ENCODE measurements around the gene MEIOB. TPM values are rescaled to one million over a fixed set of nuclear protein-coding genes. Genes with fewer than 3 reads are reported as not detected.

MEIOB gene
- total RNA-seq, 1 experiment from 2014 or later: 0.62 TPM

GRCh38 chr16:1912215-1912543 lies 40.2 kb upstream of the MEIOB start:
- no peak overlapping the region for H3K27ac ChIP-seq (ENCODE audit: low read depth, low read length, poor library complexity, severe bottlenecking)
- ChIA-PET CTCF (no interaction called here), POLR2A (ENCODE audit: low non-redundant PET) (no interaction called here)
- BruUV-seq (replicated peaks): no TSS peak
- H3K36me3 ChIP-seq (ENCODE audit: insufficient read depth, low read length, poor library complexity, severe bottlenecking): no peaks in the 10 kb centered on the region
- H3K4me1 ChIP-seq (ENCODE audit: insufficient read depth, low read length, poor library complexity, severe bottlenecking): no peaks in the 10 kb centered on the region
- no peaks in the 10 kb centered on the region for H3K9me3 ChIP-seq (ENCODE audit: low read depth, low read length, poor library complexity, severe bottlenecking)
- intact Hi-C loops (cut with micrococcal nuclease; ENCODE audit: unreplicated experiment): no loop called here
- H3K4me3 ChIP-seq (ENCODE audit: low read depth, low read length, poor library complexity, severe bottlenecking): no peak overlapping the region
- peaks cover 20% of the 10 kb centered on the region for H3K27me3 ChIP-seq (replicated peaks; ENCODE audit: insufficient read depth, low read depth, low read length, poor library complexity)
- no peak for TF ChIP-seq CTCF (conservative IDR thresholded peaks at IDR 0.05; ENCODE audit: low read depth, low read length)
- no peak for TF ChIP-seq EZH2 (IDR thresholded peaks at IDR 0.05; ENCODE audit: borderline replicate concordance, low read depth, low read length, poor library complexity, severe bottlenecking)
- DNase-seq (ENCODE audit: low spot score): no peak

- no peaks in the 10 kb centered on the region for H3K4me1 ChIP-seq (ENCODE audit: insufficient read depth, low read length, poor library complexity, severe bottlenecking)
- TF ChIP-seq EZH2 (IDR thresholded peaks at IDR 0.05; ENCODE audit: borderline replicate concordance, low read depth, low read length, poor library complexity, severe bottlenecking): no peak
- no peak for TF ChIP-seq CTCF (conservative IDR thresholded peaks at IDR 0.05; ENCODE audit: low read depth, low read length)
- POLR2A ChIA-PET (ENCODE audit: low non-redundant PET): interaction anchor here (0.7 kb wide), 1 partner anchor 15 kb away, joined by 15 read pairs; no protein-coding TSS in a partner anchor
- no peak overlapping the region for H3K4me3 ChIP-seq (ENCODE audit: low read depth, low read length, poor library complexity, severe bottlenecking)
- no peaks in the 10 kb centered on the region for H3K36me3 ChIP-seq (ENCODE audit: insufficient read depth, low read length, poor library complexity, severe bottlenecking)
- no peak for DNase-seq (ENCODE audit: low spot score)
- no peak overlapping the region for H3K27ac ChIP-seq (ENCODE audit: low read depth, low read length, poor library complexity, severe bottlenecking)
- CTCF ChIA-PET: no interaction called here
- intact Hi-C loops (cut with micrococcal nuclease; ENCODE audit: unreplicated experiment): no loop called here
- no peaks in the 10 kb centered on the region for H3K9me3 ChIP-seq (ENCODE audit: low read depth, low read length, poor library complexity, severe bottlenecking)
- peaks cover 14% of the 10 kb centered on the region for H3K27me3 ChIP-seq (replicated peaks; ENCODE audit: insufficient read depth, low read depth, low read length, poor library complexity)
- BruUV-seq (replicated peaks): no TSS peak
Measured at GRCh38 chr16:1911467-1912214, 39.7 kb upstream of the MEIOB start.

DNA sequence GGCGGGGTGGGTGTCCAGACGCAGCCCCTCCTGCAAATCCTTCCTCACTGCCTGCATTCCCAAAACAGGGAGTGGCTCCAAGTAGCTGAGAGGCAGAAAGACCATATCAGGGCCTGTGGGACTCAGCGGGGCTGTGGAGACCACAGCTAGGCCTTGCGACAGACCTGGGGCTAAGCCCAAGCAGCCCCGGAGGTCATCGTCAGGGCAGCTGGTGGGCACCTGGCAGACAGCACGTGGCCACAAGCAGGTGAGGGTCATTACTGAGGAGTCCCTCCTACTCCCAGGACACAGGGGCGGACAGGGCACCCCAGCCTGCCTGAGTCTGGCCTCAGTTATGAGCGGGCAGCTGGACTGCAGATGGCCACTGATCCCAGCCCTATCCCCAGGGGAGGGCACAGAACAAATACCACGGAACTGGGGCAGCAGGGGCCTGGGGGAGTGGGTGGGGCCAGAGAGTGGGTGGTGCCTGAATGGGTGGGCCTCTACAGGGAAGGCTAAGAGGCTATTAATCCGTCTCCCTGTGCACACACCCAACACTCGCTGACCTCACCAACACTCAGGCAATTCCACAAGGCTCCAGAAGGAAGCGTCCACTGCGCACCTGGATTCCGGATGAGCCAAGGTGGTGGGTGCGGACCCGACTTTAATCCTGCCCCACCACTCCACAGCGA lies 37.7 kb upstream of the MEIOB start:
- CTCF ChIA-PET: no interaction called here

More for the DNA sequence above, 37.7 kb upstream of the MEIOB start:
- POLR2A ChIA-PET (ENCODE audit: low non-redundant PET): no interaction called here
- no peaks in the 10 kb centered on the region for H3K4me1 ChIP-seq (ENCODE audit: insufficient read depth, low read length, poor library complexity, severe bottlenecking)
- DNase-seq (ENCODE audit: low spot score): no peak
- intact Hi-C loops (cut with micrococcal nuclease; ENCODE audit: unreplicated experiment): no loop called here
- no TSS peak for BruUV-seq (replicated peaks)
- TF ChIP-seq EZH2 (IDR thresholded peaks at IDR 0.05; ENCODE audit: borderline replicate concordance, low read depth, low read length, poor library complexity, severe bottlenecking) (no peak), CTCF (conservative IDR thresholded peaks at IDR 0.05; ENCODE audit: low read depth, low read length) (no peak)
- H3K27me3 ChIP-seq (replicated peaks; ENCODE audit: insufficient read depth, low read depth, low read length, poor library complexity): no peaks in the 10 kb centered on the region
- no peak overlapping the region for H3K27ac ChIP-seq (ENCODE audit: low read depth, low read length, poor library complexity, severe bottlenecking)
- no peaks in the 10 kb centered on the region for H3K9me3 ChIP-seq (ENCODE audit: low read depth, low read length, poor library complexity, severe bottlenecking)
- no peak overlapping the region for H3K4me3 ChIP-seq (ENCODE audit: low read depth, low read length, poor library complexity, severe bottlenecking)
- H3K36me3 ChIP-seq (ENCODE audit: insufficient read depth, low read length, poor library complexity, severe bottlenecking): no peaks in the 10 kb centered on the region
